OCI-LY7 (cell line): Measurements from ENCODE around the gene GJC1. TPM values are rescaled to one million over a fixed set of nuclear protein-coding genes. Genes with fewer than 3 reads are reported as not detected.

ENCODE experiments used
- BruUV-seq: library from RNA; stranded (reverse); fragments of 400-500 nt; replicated peaks from 2 replicates; lab custom pipeline; 2021; lab: Mats Ljungman, UMichigan
- CTCF ChIA-PET: fragments of 300-600 bp; sonication (Branson Sonifier 250); formaldehyde crosslinking; loops from one replicate; lab custom pipeline; 2022; ENCODE audit warnings: antibody characterized with exemption; ENCODE audit not compliant: unreplicated experiment; lab: Charles Lee
- POLR2A ChIA-PET: fragments of 300-600 bp; sonication (Branson Sonifier 250); formaldehyde crosslinking; loops from one replicate; lab custom pipeline; 2022; ENCODE audit warnings: antibody characterized with exemption; lab: Charles Lee
- DNase-seq: peaks from one replicate; pipeline ENCODE4 v3.0.0-alpha.2; 2015; ENCODE audit warnings: low spot score
- H2AFZ ChIP-seq: fragments of 200-600 bp; sonication (generic), shearing (Covaris generic); 2 replicates; pipeline ENCODE4 v1.6.1; 2014; ENCODE audit warnings: mild to moderate bottlenecking, antibody characterized with exemption, low read length, moderate library complexity
- H3K27ac ChIP-seq: fragments of 200-600 bp; sonication (generic); 2 replicates; pipeline ENCODE4 v1.5.1; 2014; ENCODE audit warnings: mixed run types, low read depth, mild to moderate bottlenecking, moderate library complexity, low read length, inconsistent platforms; ENCODE audit not compliant: poor library complexity, severe bottlenecking
- H3K36me3 ChIP-seq: fragments of 200-600 bp; sonication (generic); 2 replicates; pipeline ENCODE4 v1.6.1; 2014; ENCODE audit warnings: mild to moderate bottlenecking, antibody characterized with exemption, low read length, moderate library complexity, mixed read lengths; ENCODE audit not compliant: insufficient read depth
- H3K4me1 ChIP-seq: fragments of 200-600 bp; sonication (generic); 2 replicates; pipeline ENCODE4 v1.5.1; 2014; ENCODE audit warnings: mild to moderate bottlenecking, low read length; ENCODE audit not compliant: insufficient read depth, poor library complexity, severe bottlenecking
- H3K4me2 ChIP-seq: fragments of 200-600 bp; sonication (generic); 2 replicates; pipeline ENCODE4 v1.6.1; 2014; ENCODE audit warnings: mild to moderate bottlenecking, low read length
- H3K4me3 ChIP-seq: fragments of 200-600 bp; sonication (generic); 2 replicates; pipeline ENCODE4 v1.5.1; 2014; ENCODE audit warnings: mild to moderate bottlenecking, low read depth, low read length; ENCODE audit not compliant: poor library complexity, severe bottlenecking
- H3K79me2 ChIP-seq: fragments of 200-600 bp; sonication (generic); 2 replicates; pipeline ENCODE4 v1.6.1; 2016; ENCODE audit warnings: low read depth, mild to moderate bottlenecking, low read length, moderate library complexity, mixed read lengths; ENCODE audit not compliant: insufficient read depth
- H3K9me2 ChIP-seq: fragments of 200-600 bp; sonication (generic); 2 replicates; pipeline ENCODE4 v1.6.1; 2016; ENCODE audit warnings: mild to moderate bottlenecking, low read length, mixed read lengths; ENCODE audit not compliant: insufficient read depth
- H3K9me3 ChIP-seq: fragments of 200-600 bp; sonication (generic); 2 replicates; pipeline ENCODE4 v1.6.1; 2014; ENCODE audit warnings: mild to moderate bottlenecking, mixed run types, low read length, mixed read lengths
- H4K20me1 ChIP-seq: fragments of 200-600 bp; sonication (generic); 2 replicates; pipeline ENCODE4 v1.6.1; 2014; ENCODE audit warnings: mild to moderate bottlenecking, antibody characterized with exemption, low read length, moderate library complexity, mixed read lengths; ENCODE audit not compliant: insufficient read depth
- CTCF ChIP-seq: fragments of 200-600 bp; sonication (generic); conservative IDR thresholded peaks from 2 replicates; pipeline ENCODE4 v1.5.1; 2014; ENCODE audit warnings: mild to moderate bottlenecking, antibody characterized with exemption, low read length, moderate library complexity, mixed read lengths
- EZH2phosphoT487 ChIP-seq: fragments of 200-600 bp; sonication (generic); IDR thresholded peaks from 2 replicates; pipeline ENCODE4 v1.6.1; 2018; ENCODE audit warnings: low read depth, borderline replicate concordance, mild to moderate bottlenecking, mixed run types, antibody characterized with exemption, low read length, moderate library complexity, mixed read lengths
- intact Hi-C: fragments of 100-400 bp; cut with micrococcal nuclease; formaldehyde crosslinking; loops from one replicate; pipeline ENCODE4 v1.10.0; 2022; ENCODE audit not compliant: unreplicated experiment
- total RNA-seq, 2 experiments: library from RNA; depleted of rRNA in 1 of 2; stranded (reverse); fragments of >200 nt in 1 of 2; shearing (Covaris generic) in 1 of 2; gene quantifications; 2 replicates each; pipeline ENCODE4 v1.2.3, GENCODE V29; 2014 to 2022

GJC1 gene
- total RNA-seq, 2 experiments from 2014 or later = 14.2 to 19.5 TPM

GRCh38 chr17:44779211-44780025 is 50.7 kb downstream of the GJC1 start:
- no TSS peak for BruUV-seq
- Histone ChIP-seq H2AFZ (peak overlapping the region; percentile 61; the same call in 1 of the 2 replicates), H3K4me1 (peaks cover 18% of the 10 kb centered on the region), H4K20me1 (no peaks in the 10 kb centered on the region), H3K9me3 (no peaks in the 10 kb centered on the region), H3K27ac (no peak overlapping the region), H3K79me2 (no peaks in the 10 kb centered on the region), H3K9me2 (no peaks in the 10 kb centered on the region), H3K4me2 (peak overlapping the region; percentile 80), H3K36me3 (no peaks in the 10 kb centered on the region), H3K4me3 (peak overlapping the region; percentile 55)
- peak; percentile 79 for DNase-seq
- ChIA-PET CTCF (interaction anchor here (0.6 to 1.3 kb wide), 3 partner anchors 83 to 133 kb away, joined by 4 to 5 read pairs (median 5); no protein-coding TSS in a partner anchor), POLR2A (interaction anchor here (0.6 kb wide), 2 partner anchors 77 to 155 kb away, joined by 3 read pairs; no protein-coding TSS in a partner anchor)
- intact Hi-C loops = loop anchor here (1.0 kb wide), 2 partner anchors 27 to 86 kb away; no protein-coding TSS in a partner anchor
- TF ChIP-seq CTCF (peak; percentile 96), EZH2phosphoT487 (no peak)

GRCh38 chr17:44778656-44779210 is 51.4 kb downstream of the GJC1 start:
- H3K9me2 ChIP-seq = no peaks in the 10 kb centered on the region
- intact Hi-C loops = loop anchor here (1.0 kb wide), 2 partner anchors 28 to 87 kb away; no protein-coding TSS in a partner anchor
- H3K27ac ChIP-seq = no peak overlapping the region
- H3K36me3 ChIP-seq = no peaks in the 10 kb centered on the region
- no peaks in the 10 kb centered on the region for H3K9me3 ChIP-seq
- no peaks in the 10 kb centered on the region for H3K79me2 ChIP-seq
- TF ChIP-seq CTCF = no peak
- no peak for TF ChIP-seq EZH2phosphoT487
- no TSS peak for BruUV-seq
- CTCF ChIA-PET = interaction anchor here (0.6 to 1.3 kb wide), 3 partner anchors 84 to 133 kb away, joined by 4 to 5 read pairs (median 5); no protein-coding TSS in a partner anchor
- H2AFZ ChIP-seq = peak overlapping the region; percentile 61; the same call in 1 of the 2 replicates
- POLR2A ChIA-PET = interaction anchor here (0.5 to 0.6 kb wide), 2 partner anchors 13 to 154 kb away, joined by 3 read pairs; no protein-coding TSS in a partner anchor
- H3K4me3 ChIP-seq = peak overlapping the region; percentile 55
- DNase-seq = no peak
- no peaks in the 10 kb centered on the region for H4K20me1 ChIP-seq
- peaks cover 19% of the 10 kb centered on the region for H3K4me1 ChIP-seq
- peak overlapping the region; percentile 80 for H3K4me2 ChIP-seq
